H9 (cell line): ENCODE data around the gene ATP2B2. TPM values are rescaled to one million over a fixed set of nuclear protein-coding genes. Genes with fewer than 3 reads are reported as not detected.

Source experiments
- DNase-seq: peaks from one replicate; pipeline ENCODE4 v3.0.0-alpha.2; 2017
- H2AFZ ChIP-seq: one replicate; pipeline ENCODE4 v1.6.1; 2013; ENCODE audit warnings: mild to moderate bottlenecking, low read length, control low read depth, moderate library complexity
- H2AK5ac ChIP-seq: 2 replicates; pipeline ENCODE4 v1.6.1; 2013; ENCODE audit warnings: low read length, control low read depth, mixed read lengths; ENCODE audit not compliant: insufficient read length
- H2BK120ac ChIP-seq: one replicate; pipeline ENCODE4 v1.6.1; 2013; ENCODE audit warnings: low read depth, mild to moderate bottlenecking, low read length, control low read depth, inconsistent platforms; ENCODE audit not compliant: poor library complexity, severe bottlenecking
- H2BK12ac ChIP-seq: 2 replicates; pipeline ENCODE4 v1.6.1; 2013; ENCODE audit warnings: low read length, control low read depth, mixed read lengths, low read depth; ENCODE audit not compliant: insufficient read length
- H2BK15ac ChIP-seq: 2 replicates; pipeline ENCODE4 v1.6.1; 2013; ENCODE audit warnings: low read depth, low read length, control low read depth
- H2BK20ac ChIP-seq: one replicate; pipeline ENCODE4 v1.6.1; 2013; ENCODE audit warnings: low read depth, mild to moderate bottlenecking, low read length, control low read depth, inconsistent platforms; ENCODE audit not compliant: poor library complexity, severe bottlenecking
- H2BK5ac ChIP-seq: 2 replicates; pipeline ENCODE4 v1.6.1; 2013; ENCODE audit warnings: low read length, control low read depth, mixed read lengths; ENCODE audit not compliant: insufficient read length
- H3K14ac ChIP-seq: 2 replicates; pipeline ENCODE4 v1.6.1; 2013; ENCODE audit warnings: low read length, control low read depth; ENCODE audit not compliant: insufficient read depth
- H3K18ac ChIP-seq: 2 replicates; pipeline ENCODE4 v1.6.1; 2013; ENCODE audit warnings: low read depth, mild to moderate bottlenecking, mixed read lengths, low read length, control low read depth; ENCODE audit not compliant: insufficient read length
- H3K23ac ChIP-seq: 2 replicates; pipeline ENCODE4 v1.6.1; 2013; ENCODE audit warnings: low read length, control low read depth, mixed read lengths, low read depth; ENCODE audit not compliant: insufficient read length
- H3K23me2 ChIP-seq: 2 replicates; pipeline ENCODE4 v1.6.1; 2013; ENCODE audit warnings: low read depth, mild to moderate bottlenecking, mixed read lengths, low read length, control low read depth; ENCODE audit not compliant: insufficient read length, poor library complexity, severe bottlenecking
- H3K27ac ChIP-seq: 2 replicates; pipeline ENCODE4 v1.5.1; 2013; ENCODE audit warnings: low read length, control low read depth, mixed read lengths, low read depth; ENCODE audit not compliant: insufficient read length
- H3K27me3 ChIP-seq: 2 replicates; pipeline ENCODE4 v1.6.1; 2013; ENCODE audit warnings: low read length, control low read depth, inconsistent platforms; ENCODE audit not compliant: insufficient read depth
- H3K4ac ChIP-seq: 2 replicates; pipeline ENCODE4 v1.6.1; 2013; ENCODE audit warnings: low read depth, mild to moderate bottlenecking, control low read depth, inconsistent platforms, low read length, moderate library complexity
- H3K4me1 ChIP-seq: 2 replicates; pipeline ENCODE4 v1.6.1; 2013; ENCODE audit warnings: low read length, control low read depth, inconsistent platforms; ENCODE audit not compliant: insufficient read depth
- H3K4me2 ChIP-seq: 2 replicates; pipeline ENCODE4 v1.6.1; 2013; ENCODE audit warnings: low read length, control low read depth, mixed read lengths; ENCODE audit not compliant: insufficient read length, insufficient read depth
- H3K56ac ChIP-seq: 2 replicates; pipeline ENCODE4 v1.6.1; 2013; ENCODE audit warnings: low read depth, mild to moderate bottlenecking, mixed read lengths, low read length, control low read depth; ENCODE audit not compliant: insufficient read length
- H3K79me1 ChIP-seq: 2 replicates; pipeline ENCODE4 v1.6.1; 2013; ENCODE audit warnings: low read depth, mild to moderate bottlenecking, moderate library complexity, low read length, control low read depth, inconsistent platforms; ENCODE audit not compliant: insufficient read depth, poor library complexity, severe bottlenecking
- H3K79me2 ChIP-seq: 2 replicates; pipeline ENCODE4 v1.6.1; 2013; ENCODE audit warnings: low read length, control low read depth, inconsistent platforms; ENCODE audit not compliant: insufficient read depth
- H3K9ac ChIP-seq: 2 replicates; pipeline ENCODE4 v1.6.1; 2013; ENCODE audit warnings: low read length, control low read depth, mixed read lengths; ENCODE audit not compliant: insufficient read length; ENCODE audit errors: extremely low read depth
- H3K9me3 ChIP-seq: one replicate; pipeline ENCODE4 v1.6.1; 2013; ENCODE audit warnings: low read depth, low read length, inconsistent platforms; ENCODE audit not compliant: control insufficient read depth
- H3T11ph ChIP-seq: one replicate; pipeline ENCODE4 v1.6.1; 2013; ENCODE audit warnings: mild to moderate bottlenecking, low read length, control low read depth, inconsistent platforms
- H4K20me1 ChIP-seq: one replicate; pipeline ENCODE4 v1.6.1; 2013; ENCODE audit not compliant: control insufficient read depth, insufficient read length, insufficient read depth
- H4K5ac ChIP-seq: 2 replicates; pipeline ENCODE4 v1.6.1; 2013; ENCODE audit warnings: low read depth, mild to moderate bottlenecking, mixed read lengths, low read length, control low read depth; ENCODE audit not compliant: insufficient read length
- H4K8ac ChIP-seq: replicated peaks from 2 replicates; pipeline ENCODE4 v1.6.1; 2013; ENCODE audit warnings: low read length, control low read depth, mixed read lengths, low read depth; ENCODE audit not compliant: insufficient read length
- H4K91ac ChIP-seq: 2 replicates; pipeline ENCODE4 v1.6.1; 2013; ENCODE audit warnings: low read depth, mild to moderate bottlenecking, moderate library complexity, mixed read lengths, low read length, control low read depth; ENCODE audit not compliant: insufficient read length
- H3K27ac Mint-ChIP-seq, 3 experiments: 2 replicates in 2 of 3; 3 replicates in 1 of 3; pipeline ENCODE4 v1.8.0; 2020 to 2021; ENCODE audit warnings: mixed read lengths in 3 of 3, mild to moderate bottlenecking in 1 of 3, moderate library complexity in 1 of 3
- H3K27me3 Mint-ChIP-seq: 2 replicates; pipeline ENCODE4 v1.8.0; 2021; ENCODE audit warnings: low read depth, mild to moderate bottlenecking, moderate library complexity, mixed read lengths
- H3K36me3 Mint-ChIP-seq, 3 experiments: 2 replicates in 2 of 3; 3 replicates in 1 of 3; pipeline ENCODE4 v1.8.0; 2020 to 2021; ENCODE audit warnings: low read depth in 3 of 3, mixed read lengths in 3 of 3; ENCODE audit not compliant: insufficient read depth in 1 of 3
- H3K4me1 Mint-ChIP-seq, 2 experiments: 2 replicates each; pipeline ENCODE4 v1.8.0; 2020; ENCODE audit warnings: mixed read lengths in 2 of 2
- H3K4me3 Mint-ChIP-seq, 2 experiments: 2 replicates in 1 of 2; 3 replicates in 1 of 2; pipeline ENCODE4 v1.8.0; 2020 to 2021; ENCODE audit warnings: mild to moderate bottlenecking in 2 of 2, mixed read lengths in 2 of 2, moderate library complexity in 1 of 2
- H3K9me3 Mint-ChIP-seq, 2 experiments: 2 replicates in 1 of 2; 3 replicates in 1 of 2; pipeline ENCODE4 v1.8.0; 2020; ENCODE audit warnings: mild to moderate bottlenecking in 2 of 2, mixed read lengths in 2 of 2, moderate library complexity in 1 of 2
- WGBS: extraction: QIAGEN DNeasy Blood & Tissue Kit; methylation state at CpG from one replicate; pipeline ENCODE4 v1.1.7; 2013; ENCODE audit warnings: missing lambda C conversion rate, low lambda C conversion rate, mixed read lengths; ENCODE audit not compliant: insufficient read length; ENCODE audit errors: extremely low coverage; 5-methylcytosine and 5-hydroxymethylcytosine counted together
- total RNA-seq: library from RNA; stranded (reverse); gene quantifications from 2 replicates; pipeline ENCODE4 v1.2.1, GENCODE V29; 2021
- TF ChIP-seq, protein P1 (sequence below): fragments of 200-600 bp; sonication (generic); conservative IDR thresholded peaks from 3 replicates; pipeline ENCODE4 v1.8.0; 2021; ENCODE audit warnings: antibody characterized with exemption, mild to moderate bottlenecking

ATP2B2 gene
- total RNA-seq, 1 experiment from 2014 or later: 0.33 TPM

DNA sequence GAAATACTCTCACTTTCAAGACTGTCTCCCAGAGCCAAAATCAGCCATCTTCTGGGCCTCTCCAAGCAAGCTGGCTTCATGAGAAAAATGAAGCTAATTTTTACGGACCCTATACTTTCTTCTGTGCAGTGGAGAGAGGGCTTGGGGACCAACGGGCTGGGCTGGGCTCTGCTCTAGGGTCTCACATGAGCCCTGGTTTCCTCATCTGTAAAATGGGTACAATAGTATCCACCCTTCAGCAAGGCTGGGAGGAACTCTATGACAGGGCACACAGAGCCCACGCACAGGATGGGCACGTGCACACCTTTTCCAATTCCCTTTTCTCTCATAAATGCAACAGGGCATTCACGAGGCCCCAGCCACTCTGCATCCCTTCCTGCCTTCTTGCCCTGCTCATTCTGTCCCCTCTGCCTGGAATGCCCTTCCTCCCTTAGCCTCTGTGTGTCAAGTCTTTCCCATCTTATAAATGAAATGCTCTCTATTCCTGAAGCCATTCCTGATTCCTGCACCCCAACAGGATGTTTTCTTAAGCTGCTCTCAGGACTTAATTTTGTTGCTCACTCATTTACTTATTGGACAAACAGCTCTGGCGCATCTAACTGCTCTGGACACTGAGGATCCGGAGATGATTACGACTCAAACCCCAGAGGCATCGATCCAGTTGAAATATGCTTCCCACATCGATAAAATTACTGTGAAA, 151.6 kb downstream of the ATP2B2 start:
- Mint-ChIP-seq H3K27me3 (peaks cover 3% of the 10 kb centered on the region), H3K4me1 (peaks cover 14 to 21% of the 10 kb centered on the region in 2 experiments), H3K27ac (no peak overlapping the region), H3K9me3 (no peaks in the 10 kb centered on the region), H3K4me3 (no peak overlapping the region), H3K36me3 (no peaks in the 10 kb centered on the region)
- Histone ChIP-seq H2BK20ac (no peak overlapping the region), H3K9ac (no peak overlapping the region), H3K4me1 (no peaks in the 10 kb centered on the region; the same call in 1 of the 2 replicates), H2AK5ac (no peak overlapping the region), H3K56ac (no peak overlapping the region), H3K14ac (no peak overlapping the region), H2BK15ac (no peak overlapping the region), H4K91ac (no peak overlapping the region), H3K23me2 (no peaks in the 10 kb centered on the region), H3K18ac (no peak overlapping the region), H2BK120ac (no peak overlapping the region), H3K4ac (no peak overlapping the region), H3K79me1 (no peaks in the 10 kb centered on the region), H3K9me3 (no peaks in the 10 kb centered on the region), H4K8ac (no peak overlapping the region), H3K4me2 (no peak overlapping the region), H3K23ac (no peak overlapping the region), H2BK5ac (no peak overlapping the region), H2BK12ac (no peak overlapping the region), H4K5ac (no peak overlapping the region), H3K79me2 (no peaks in the 10 kb centered on the region), H4K20me1 (no peaks in the 10 kb centered on the region), H3K27me3 (no peaks in the 10 kb centered on the region), H3T11ph (no peak overlapping the region), H3K27ac (no peak overlapping the region), H2AFZ (no peak overlapping the region)
- DNase-seq: no peak
- WGBS: no CpG with 5 or more reads among the region's 10 CpGs
- TF ChIP-seq, protein P1, sequence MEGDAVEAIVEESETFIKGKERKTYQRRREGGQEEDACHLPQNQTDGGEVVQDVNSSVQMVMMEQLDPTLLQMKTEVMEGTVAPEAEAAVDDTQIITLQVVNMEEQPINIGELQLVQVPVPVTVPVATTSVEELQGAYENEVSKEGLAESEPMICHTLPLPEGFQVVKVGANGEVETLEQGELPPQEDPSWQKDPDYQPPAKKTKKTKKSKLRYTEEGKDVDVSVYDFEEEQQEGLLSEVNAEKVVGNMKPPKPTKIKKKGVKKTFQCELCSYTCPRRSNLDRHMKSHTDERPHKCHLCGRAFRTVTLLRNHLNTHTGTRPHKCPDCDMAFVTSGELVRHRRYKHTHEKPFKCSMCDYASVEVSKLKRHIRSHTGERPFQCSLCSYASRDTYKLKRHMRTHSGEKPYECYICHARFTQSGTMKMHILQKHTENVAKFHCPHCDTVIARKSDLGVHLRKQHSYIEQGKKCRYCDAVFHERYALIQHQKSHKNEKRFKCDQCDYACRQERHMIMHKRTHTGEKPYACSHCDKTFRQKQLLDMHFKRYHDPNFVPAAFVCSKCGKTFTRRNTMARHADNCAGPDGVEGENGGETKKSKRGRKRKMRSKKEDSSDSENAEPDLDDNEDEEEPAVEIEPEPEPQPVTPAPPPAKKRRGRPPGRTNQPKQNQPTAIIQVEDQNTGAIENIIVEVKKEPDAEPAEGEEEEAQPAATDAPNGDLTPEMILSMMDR: no peak
